Fibroblast of the conjunctiva (primary cell): ENCODE data around the gene RPSA.
A peak's percentile ranks its signal among the peaks of the same experiment; 100 is the strongest.
"Not testable (repeated sequence)": the region's sequence is repeated elsewhere in the genome, so short reads cannot be mapped to it uniquely, and the experiment has no call there.

ENCODE experiments used
- DNase-seq: peaks from one replicate; pipeline ENCODE4 v3.0.0-alpha.2; 2010; ENCODE audit warnings: low read depth

The RPSA gene

DNA sequence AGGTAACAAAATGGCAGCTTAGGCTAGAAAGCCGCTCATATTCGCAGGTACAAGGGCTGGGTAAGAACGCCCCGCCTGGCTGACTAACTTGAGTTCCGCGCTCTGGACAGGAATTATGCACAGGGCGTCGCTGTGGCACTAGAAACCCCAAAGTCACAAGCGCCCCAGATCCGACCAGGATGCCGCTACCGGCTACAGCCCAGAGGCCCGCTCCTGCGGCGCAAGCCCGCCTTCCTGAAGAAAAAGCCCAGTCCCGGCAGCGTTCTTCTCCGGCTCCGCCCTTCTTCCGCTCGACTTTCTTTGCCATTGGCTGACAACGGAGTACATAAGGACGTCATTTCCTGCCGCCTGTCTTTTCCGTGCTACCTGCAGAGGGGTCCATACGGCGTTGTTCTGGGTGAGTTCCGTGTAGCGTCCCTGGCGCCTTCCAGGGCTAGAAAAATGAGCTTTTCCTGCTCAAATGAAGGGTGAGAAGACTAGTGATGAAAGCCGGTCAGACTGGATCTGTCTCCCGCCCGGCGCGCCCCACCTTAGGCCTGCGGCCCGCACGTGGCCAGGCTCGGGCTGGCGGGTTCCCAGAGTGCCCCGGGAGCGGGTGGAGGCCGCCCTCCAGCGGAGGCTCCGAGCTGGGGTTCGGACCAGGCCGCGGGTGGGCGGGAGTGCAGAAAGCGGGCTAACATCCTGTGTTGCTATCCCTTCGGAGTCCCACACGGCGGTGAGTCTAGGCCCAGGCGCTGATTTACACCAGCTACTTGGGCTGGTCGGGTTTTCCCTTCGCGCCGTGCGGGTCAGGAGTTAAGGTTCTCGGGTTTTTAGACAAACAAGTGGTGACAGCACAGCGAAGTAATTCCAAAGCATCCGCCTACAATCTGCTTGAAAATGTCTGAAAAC is at the start of gene RPSA:
Gene RPSA, plus strand, starts transcription at position 353 of the 891 bp plus-strand sequence. CDS start 934 bp downstream, outside the sequence.
- DNase-seq = peak; percentile 95

- DNase-seq = no peak
Measured at GRCh38 chr3:39358333-39358732, 48.2 kb upstream of the RPSA start.

DNA sequence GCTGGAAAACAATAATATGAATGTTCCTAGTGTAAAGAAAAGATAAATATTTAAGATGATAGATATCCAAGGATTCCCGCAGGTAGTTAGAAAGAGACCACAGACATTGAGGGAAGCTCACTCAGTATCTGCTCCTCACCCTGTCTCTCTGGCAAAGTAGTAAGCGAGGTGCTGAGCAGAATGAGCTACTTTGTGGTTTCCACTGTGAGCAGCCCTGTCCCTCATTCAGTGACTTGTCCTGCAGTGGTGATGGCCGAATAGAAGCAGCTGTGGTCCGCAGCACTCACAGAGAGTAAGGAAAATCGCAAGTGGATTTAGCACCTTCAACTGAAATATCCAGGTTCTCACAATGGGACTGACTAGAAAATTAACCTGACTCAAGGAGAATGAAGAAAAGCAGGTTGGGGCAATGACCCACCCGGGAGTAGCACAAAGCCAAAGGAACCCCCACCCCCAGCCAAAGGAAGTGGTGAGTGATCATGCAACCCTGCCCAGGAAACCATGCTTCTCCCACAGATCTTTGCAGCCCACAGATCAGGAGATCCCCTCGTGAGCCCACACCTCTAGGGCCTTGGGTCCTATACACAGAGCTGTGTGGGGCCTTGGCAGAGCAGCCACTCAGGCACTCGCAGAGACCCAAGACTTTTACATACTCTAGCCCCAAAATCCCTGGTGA is 45.1 kb upstream of the RPSA start:
- no peak for DNase-seq

DNA sequence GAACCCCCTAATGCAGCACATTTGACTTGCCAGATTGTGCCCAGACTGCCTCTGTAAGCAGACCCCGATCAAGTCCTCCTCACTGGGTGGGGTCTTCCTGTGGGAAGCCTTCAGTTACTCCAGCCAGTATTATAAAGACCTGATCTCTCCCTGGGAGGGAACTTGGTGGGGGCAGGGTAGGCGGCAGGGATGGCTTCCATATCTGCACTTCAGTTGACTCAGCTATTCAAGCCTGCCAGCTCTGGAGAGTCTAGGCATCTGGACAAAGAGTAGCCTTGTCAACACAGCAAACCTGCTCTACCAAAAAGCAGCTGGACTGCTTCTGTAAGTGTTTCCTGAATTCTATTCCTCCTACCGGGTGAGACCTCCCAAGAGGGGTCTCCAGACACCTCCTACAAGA is 44.3 kb upstream of the RPSA start:
- DNase-seq = no peak

GRCh38 chr3:39362812-39363211 is 43.7 kb upstream of the RPSA start:
- DNase-seq = no peak

GRCh38 chr3:39370450-39370849 is 36.1 kb upstream of the RPSA start:
- not testable (repeated sequence) for DNase-seq

GRCh38 chr3:39372833-39373232 is 33.7 kb upstream of the RPSA start:
- no peak for DNase-seq

DNA sequence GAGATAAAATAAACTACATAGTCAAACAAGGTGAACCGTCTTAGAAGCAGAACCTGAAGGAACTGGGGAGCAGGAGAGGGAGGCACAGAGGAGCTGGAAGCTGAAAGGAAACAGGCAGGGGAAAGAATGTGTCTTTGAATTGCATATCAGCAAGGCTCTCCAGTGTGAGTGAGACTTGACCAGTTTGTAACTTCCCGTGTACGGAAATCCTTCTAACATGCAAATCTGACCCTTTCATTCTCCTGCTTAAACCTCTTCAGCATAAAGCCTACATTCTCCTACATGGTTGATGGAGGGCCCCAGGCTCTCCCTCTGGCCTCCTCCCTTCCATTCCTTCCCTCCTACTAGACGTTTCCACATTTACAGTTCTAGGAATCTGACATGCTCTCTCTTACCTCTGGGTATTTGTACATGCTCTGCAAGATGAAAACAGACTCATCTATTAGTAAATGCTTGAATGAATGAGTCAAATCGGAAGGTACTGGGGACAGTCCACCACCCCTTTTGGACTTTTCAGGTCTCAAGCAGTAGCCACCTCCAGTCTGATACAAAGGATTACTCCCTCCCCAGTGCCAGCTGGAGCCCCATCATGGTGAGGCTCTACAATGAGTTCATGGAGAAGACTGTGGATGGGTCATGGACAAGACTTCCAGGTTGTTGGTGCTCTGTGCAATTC is 29.4 kb upstream of the RPSA start:
- DNase-seq = no peak

DNA sequence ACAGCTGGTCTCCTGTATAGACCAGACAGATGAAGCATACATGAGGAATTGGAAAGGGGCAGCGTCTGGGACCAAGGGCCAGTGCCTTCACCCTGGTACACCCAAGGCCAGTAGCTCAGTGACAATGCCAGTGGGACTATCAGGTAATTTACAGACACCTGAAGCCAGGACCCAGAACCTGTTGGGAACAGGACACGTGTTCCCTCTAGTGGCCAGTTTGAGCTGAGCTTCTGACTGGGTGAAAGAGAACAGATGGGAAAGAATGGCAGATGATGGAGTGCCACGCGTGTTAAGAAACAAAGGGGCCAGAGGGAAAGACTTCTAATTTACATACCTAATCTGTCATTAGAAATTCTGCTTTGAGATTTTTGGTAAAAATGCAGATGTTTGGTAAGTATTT is 28.4 kb upstream of the RPSA start:
- DNase-seq = no peak

DNA sequence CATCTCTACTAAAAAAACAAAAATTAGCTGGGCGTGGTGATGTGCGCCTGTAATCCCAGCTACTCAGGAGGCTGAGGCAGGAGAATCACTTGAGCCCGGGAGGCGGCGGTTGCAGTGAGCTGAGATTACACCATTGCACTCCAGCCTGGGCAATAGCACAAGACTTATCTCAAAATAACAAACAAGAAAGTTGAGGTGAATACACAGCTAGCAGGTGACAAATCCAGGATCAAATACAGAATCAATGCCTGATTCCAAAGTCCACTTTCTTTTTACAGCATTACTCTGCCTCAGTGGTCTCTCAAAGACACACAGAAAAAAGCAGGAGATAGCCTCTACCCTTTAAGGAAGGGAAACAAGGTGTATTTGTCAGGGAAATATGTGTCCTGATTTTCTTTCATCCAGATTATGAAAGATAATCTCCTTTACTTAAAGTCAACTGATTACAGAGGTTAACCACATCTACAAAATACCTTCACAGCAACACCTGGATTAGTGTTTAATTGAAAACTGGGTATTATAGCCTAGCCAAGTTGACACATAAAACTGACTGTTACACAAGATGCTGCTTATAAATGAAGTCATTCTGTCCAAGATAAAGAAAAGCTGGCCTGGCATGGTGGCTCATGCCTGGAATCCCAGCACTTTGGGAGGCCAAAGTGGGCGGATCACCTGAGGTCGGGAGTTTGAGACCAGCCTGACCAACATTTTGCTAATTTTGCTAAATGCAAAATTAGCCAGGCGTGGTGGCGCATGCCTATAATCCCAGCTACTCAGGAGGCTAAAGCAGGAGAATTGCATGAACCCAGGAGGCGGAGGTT is 27.4 kb upstream of the RPSA start:
- no peak for DNase-seq

DNA sequence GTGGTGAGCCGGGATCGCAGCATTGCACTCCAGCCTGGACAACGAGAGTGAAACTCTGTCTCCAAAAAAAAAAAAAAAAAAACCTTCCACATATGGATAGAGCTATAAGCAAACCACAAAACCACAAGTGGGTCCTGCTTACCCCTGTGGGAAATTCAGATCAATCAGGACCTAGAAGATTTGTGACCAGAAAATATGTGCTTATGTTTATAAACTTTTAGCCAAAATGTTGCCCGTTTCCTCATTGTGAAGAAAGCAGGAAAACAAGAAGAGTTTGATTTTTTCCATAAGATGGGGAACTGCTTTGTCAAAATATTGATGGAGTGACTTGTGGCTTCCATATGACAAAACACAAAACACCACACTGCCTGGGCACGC is 26.8 kb upstream of the RPSA start:
- DNase-seq = no peak

GRCh38 chr3:39381432-39381831 is 25.1 kb upstream of the RPSA start:
- no peak for DNase-seq

GRCh38 chr3:39383045-39383880 is 23.3 kb upstream of the RPSA start, which contains the start of gene SLC25A38:
Gene SLC25A38 (plus strand): TSS chr3:39383370. CDS start chr3:39383725, 355 bp downstream.
- DNase-seq = peak; percentile 72

GRCh38 chr3:39383881-39384664 is 22.4 kb upstream of the RPSA start:
- DNase-seq = peak; percentile 80

DNA sequence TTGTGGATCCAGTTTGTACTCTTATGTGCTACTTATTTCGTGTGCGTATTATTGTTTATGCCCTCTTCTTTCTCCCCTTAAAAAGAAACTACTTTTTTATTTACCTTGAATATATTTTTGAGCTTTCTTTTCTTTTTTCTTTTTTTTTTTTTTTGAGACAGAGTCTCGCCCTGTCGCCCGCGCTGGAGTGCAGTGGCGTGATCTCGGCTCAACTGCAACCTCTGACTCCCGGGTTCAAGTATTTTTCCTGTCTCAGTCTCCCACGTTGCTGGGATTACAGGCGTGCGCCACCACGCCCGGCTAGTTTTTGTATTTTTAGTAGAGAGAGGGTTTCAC is 21.9 kb upstream of the RPSA start:
- no peak for DNase-seq

DNA sequence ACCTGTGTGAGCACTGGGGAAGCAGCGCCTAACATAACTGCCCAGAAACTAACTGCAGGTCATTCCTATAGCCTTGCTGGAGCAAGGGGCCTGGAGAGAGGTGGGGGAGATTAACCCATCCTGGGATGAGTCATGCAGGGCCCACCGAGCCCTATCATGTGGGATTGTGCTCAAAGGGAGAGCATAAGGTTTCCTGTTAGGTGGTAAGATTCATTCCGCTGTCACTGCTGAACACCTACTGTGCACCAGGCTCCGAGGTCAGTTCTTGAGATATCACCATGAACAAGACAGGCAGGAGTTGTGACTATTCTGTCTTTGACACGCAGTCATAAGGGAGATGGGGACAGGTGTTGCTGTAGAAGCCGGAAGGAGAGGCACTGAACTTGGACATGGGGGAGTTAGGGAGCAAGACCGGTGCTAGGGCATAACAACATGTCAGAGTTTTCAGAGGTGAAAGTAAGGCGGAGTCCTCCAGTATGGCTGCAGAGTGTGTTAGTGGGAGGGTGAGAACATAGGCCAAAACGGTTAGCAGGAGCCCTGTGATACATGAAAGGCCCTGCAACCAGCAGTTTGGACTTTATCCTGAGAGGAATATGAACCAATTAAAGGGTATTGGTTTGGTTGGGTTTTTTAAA is 20.9 kb upstream of the RPSA start:
- DNase-seq = no peak

DNA sequence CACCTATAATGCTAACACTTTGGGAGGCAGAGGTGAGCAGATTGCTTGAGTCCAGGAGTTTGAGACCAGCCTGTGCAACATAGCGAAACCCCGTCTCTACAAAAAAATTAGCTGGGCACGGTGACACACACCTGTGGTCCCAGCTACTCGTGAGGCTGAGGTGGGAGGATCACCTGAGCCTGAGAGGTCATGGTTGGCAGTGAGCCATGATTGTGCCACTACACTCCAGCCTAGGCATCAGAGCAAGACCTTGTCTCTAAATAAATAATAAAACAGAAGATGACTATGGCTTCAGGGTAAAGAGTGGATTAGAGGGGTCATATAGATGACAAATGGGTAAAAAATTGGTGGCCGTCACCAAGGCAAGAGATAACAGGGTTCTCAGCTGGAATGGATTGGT is 20.2 kb upstream of the RPSA start:
- DNase-seq = no peak

GRCh38 chr3:39387411-39387975 is 19.0 kb upstream of the RPSA start:
- no peak for DNase-seq

DNA sequence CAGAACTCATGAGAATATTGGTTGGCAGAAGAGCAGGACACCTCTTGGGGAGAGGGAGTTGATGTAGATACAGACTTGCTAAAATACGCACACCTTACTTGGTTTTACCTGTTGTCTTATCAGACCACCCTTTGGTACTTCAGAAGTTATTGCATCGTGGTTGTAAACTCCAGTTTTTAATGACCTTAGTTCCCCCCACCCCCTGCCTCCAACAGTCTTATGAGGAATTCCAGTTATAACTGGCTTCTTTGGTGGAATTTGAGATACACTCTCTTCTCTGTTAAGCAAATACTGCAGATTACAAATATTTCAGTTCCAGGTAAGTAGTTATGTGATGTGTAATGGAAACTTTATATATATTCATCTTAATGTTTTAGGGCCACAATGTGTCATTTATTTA is 18.4 kb upstream of the RPSA start:
- no peak for DNase-seq
